ENCODE data around the gene CCND1.

The CCND1 gene

DNA sequence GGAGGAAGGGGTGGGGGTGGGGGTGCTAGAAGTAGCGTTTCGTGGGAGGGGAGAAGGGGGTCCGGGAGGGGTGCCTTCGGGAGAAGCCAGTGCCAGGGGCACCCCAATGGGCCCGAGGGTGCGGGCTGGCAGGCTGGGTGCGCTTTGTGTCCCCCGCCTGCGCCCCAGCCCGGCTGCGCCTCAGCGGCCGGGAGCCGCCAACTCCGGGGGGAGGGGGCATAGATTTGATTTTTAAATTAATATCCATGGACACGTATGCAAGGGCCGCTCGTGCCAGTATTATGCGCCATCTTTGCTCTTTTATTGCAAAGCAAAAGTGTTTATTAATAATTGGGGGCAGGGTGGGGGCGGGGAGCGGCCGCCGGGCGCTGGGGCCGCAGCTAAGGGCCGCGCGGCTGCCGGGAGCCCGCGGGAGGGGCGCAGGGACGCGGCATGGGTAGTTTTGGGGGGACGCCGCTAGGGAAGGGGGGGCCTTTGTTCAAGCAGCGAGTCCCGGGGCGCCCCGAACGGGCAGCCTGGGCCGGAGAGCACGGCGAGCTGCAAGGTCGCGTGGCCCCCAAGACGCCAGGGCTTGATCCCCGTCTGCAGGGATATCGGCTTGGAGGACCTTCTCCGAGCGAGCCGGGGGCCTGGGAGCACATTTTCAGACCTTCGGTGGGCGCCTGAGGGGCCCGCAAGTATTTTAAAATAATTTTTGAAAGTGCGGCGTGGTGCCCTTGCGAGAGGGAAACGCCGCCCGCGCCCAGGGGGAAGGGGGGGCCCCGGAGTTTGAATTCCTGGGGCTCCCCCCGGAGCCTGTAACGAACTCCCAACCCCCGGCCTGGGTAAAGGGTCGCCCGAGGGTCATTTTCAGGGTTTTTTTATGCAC lies 959 bp downstream of the CCND1 start:
- DNase-seq = peak; percentile 41

DNA sequence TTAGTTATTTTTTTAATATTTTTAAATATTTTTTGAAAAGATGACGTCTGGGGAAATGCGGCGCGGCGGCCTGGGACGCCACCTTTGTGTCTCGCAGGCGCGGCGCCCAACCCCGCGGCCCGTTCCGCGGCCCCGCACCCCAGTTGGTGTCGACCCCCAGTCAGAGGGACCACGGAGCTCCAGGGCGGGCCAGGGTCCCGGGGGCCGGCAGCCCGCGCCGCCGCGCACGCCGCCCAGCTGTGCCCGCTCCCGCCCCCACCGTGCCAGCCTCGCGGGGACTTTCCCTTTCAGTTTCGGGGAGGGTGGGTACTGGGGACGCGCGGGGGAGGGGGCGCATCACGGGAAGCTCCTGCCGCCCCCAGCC lies 1.6 kb downstream of the CCND1 start:
- DNase-seq = peak; percentile 18

DNA sequence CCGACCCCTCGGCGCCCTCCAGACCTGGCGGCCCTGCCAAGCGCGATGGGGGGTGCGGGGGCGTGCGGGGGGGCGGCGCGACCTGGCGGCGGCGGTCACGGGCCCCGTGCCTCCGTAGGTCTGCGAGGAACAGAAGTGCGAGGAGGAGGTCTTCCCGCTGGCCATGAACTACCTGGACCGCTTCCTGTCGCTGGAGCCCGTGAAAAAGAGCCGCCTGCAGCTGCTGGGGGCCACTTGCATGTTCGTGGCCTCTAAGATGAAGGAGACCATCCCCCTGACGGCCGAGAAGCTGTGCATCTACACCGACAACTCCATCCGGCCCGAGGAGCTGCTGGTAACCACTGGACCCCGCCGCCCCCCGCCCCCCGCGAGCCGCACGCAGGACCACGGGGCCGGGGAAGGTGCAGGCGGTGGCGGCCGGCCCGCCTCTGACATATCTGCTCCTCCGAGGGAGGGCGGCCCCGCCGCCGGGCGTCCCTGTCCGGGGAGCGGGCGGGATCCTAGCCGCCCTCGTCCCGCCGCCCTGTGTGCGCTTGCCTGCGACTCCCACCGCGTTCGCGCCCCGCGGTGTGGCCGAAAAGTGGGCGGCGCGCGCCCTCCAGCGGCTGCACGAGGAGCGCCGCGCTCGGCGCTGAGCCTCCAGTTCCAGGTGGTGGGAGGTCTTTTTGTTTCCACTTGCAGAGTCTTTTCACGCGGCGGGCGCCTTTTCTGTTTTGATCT lies 2.1 kb downstream of the CCND1 start:
- DNase-seq = peak; percentile 85

DNA sequence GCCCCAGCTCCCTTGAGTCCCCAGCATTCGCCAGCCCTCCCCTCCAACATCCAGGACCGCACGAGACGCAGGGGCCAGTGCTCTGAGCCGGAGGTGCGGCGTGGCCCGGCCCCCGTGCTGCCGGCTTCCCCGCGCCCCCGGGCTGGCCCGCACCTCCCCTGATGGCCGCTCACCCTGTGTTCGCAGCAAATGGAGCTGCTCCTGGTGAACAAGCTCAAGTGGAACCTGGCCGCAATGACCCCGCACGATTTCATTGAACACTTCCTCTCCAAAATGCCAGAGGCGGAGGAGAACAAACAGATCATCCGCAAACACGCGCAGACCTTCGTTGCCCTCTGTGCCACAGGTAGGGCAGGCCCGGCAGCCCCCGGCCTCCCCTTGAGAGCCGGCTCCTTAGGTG lies 2.7 kb downstream of the CCND1 start:
- DNase-seq = no peak

DNA sequence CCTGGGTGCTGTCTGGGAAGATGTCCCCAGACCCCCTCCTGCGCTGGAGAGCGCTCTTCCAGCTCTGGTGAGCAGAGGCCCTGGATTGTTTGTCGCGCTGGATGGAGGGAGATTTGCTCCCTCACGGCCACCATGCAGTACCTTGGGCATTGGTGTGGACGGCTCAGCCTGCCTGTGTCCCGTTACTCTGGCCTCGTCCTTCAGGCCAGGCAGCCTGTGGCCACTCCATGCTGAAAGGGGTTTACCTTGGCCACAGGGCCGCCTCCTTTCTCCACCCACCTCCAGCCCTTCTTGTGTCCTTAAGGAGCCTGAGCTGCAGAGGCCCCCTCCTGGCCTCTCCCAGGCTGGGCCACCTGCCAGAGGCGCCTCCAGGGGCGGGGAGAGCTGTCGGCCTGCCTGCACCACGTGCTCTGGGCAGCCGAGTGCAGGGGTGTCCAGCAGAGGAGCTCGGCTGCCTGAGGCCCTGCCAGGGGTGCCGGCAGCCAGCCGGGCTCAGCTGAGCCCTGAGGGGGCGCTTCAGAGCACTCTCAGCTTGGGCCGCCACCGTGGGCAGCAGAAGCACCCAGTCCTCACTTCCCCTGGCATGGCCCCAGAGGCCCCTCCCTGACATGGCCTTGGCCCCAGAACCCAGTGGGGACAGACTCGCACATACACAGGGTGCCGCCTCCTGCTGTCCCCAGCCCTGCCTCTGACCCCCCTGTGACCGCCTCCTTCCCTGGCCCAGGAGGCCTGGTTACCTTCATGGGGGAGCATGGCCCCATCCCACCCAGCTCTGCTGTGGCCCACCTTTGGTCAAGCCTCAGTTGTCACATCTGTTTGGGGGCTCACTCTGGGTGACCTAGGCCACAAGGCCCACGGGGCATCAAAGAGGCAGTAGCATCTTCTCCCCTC lies 3.4 kb downstream of the CCND1 start:
- peak; percentile 83 for DNase-seq

DNA sequence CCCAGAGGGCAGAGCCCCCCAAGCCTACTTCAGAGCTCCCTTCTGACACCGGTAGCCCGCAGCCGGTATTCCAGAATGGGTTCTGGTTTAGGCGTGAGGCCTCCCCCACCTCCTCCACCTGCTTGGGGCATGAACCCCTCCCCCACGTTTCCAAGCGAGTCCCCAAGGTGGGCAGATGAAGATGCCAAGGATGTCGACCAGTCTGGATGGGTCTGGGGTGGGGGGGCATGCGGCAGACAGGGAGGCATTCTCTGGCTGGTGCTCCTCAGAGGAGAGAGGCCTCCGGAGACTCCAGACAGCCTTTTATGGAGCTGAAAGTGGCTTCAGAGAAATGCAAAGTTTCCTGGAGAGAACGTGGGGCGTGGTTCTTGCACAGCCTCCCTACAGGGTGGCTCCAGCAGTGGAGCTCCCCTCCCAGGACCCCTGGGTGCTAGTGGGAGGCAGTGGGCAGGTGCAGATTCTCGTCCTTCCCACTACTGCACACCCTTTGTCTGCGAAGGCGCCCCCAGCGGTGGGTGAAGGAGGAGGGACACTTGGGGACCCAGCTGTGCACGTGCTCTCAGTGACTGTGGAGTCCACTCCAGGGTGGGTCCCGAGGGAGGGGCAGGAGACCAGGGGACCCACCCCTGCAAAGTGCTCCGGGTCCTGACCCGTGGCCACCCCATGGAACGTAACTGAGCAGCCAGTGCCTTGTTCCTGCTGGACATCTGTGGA lies 4.2 kb downstream of the CCND1 start:
- DNase-seq = no peak

DNA sequence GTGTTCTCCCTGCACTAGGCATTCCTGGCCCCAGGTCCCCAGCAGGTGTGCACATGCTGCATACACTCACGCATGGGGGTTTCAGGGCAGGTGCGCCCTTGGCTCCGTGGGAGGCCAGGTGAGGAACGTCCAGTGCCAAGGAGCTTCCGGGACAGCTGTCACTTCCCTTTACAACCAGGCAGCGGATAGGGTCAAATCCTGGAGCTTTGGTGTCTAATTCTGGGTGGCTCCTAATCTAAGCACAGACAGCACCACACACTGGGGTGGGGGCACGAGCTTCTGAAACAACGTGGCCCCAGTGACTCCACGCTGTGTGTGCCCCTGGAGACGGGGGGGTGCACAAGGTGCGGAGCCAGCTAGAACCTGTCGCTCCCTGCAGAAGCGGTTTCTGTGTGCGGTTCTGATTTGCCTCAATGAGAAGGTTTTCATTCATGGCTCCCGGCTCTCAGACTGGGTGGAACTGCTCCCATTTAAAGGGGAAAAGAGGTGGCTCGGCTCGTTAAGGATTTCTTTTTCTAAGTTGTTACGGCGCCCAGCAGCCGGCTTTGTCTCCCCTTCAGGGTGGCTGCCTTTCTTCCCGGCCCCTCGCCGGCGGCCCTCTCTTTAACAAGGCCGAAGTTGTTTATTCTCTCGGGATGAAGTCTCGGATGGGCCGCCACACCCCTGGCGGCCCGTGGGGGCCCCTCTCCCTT lies 5.0 kb downstream of the CCND1 start:
- DNase-seq = no peak

DNA sequence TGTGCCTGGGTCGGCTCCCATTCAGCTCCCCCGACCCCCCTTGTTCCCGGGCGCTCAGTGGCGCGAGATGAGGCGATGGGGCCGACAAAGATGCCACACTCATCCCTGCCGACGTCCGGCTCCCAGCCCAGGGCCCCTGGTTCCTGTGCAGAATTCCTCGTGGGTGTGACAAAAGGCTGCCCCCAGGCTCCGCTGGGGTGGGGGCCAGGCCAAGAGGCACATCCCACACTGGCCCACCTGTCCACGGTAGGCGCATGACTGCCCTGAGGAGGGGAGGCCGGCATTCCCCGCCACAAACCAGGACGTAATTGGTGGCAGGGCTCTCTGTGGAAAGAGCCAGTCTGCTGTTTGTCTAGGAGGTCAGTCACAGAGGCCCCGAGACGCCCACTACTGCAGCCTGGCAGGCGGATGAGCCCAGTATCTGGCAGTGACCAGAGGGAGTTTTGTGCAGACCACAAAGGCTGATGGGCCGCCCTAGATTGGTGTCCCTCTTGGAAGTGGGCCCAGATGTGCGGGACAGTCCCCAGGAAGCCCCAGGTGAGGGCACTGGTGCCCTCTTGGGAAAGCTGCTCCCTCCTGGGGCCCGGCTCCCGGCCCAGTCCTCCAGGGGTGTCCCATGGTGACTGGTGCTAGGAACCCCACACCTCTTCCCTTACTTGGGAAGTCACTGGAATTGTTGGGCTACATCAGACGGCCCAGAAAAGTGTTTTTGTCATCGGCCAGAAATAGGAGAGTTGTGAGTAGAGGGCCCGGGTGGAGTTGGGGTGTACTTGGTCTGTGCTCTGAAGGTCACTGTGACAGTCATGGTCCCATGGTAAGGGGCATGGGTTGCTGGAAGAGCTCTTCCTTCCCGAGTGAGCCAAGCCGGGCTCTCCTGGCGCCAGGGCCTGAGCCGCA lies 5.8 kb downstream of the CCND1 start:
- DNase-seq = no peak

DNA sequence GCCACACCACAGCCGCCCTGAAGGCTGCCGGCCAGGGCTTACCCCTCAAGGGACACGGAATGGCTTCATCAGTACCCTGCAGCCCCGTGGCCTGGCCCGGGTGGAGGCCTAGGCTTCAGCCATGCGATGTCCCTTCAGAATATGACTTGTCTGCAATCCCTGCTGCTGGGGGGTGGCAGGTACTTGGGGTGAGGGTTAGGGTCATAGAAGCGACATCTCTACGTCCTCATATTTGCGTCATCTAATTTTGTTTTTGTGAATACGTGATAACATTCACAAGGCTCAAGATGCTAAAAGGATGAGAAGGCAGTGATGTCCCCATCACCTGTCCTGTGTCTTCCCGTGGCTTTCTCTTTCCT lies 6.4 kb downstream of the CCND1 start:
- no peak for DNase-seq

DNA sequence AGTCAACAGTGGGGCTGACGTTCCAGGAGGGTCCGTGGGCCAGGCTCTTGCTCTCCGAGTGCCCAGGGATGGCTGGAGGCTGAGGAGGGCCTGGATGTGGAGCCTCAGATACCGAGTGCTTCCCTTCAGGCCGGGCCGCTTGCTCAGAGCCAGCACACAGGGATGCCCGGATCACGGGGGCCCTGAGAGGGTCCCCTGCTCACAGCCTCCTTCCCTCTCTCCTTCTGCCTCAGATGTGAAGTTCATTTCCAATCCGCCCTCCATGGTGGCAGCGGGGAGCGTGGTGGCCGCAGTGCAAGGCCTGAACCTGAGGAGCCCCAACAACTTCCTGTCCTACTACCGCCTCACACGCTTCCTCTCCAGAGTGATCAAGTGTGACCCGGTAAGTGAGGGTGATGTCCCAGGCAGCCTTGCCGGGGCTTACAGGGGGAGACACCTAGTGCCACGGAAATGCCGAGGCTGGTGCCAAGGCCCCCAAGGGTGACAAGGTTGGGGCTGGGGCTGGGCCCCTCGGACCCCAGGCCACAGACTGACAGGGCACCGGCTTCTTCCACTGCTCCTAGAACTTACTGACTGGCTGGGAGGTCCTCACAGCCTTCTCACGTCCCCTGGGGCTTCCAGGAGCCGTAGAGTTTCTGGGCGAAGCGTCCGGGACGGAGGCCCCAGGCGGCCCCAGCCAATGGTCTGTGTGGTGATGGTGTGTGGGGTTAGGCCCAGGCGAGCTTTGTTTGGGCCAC lies 7.0 kb downstream of the CCND1 start:
- DNase-seq = no peak

DNA sequence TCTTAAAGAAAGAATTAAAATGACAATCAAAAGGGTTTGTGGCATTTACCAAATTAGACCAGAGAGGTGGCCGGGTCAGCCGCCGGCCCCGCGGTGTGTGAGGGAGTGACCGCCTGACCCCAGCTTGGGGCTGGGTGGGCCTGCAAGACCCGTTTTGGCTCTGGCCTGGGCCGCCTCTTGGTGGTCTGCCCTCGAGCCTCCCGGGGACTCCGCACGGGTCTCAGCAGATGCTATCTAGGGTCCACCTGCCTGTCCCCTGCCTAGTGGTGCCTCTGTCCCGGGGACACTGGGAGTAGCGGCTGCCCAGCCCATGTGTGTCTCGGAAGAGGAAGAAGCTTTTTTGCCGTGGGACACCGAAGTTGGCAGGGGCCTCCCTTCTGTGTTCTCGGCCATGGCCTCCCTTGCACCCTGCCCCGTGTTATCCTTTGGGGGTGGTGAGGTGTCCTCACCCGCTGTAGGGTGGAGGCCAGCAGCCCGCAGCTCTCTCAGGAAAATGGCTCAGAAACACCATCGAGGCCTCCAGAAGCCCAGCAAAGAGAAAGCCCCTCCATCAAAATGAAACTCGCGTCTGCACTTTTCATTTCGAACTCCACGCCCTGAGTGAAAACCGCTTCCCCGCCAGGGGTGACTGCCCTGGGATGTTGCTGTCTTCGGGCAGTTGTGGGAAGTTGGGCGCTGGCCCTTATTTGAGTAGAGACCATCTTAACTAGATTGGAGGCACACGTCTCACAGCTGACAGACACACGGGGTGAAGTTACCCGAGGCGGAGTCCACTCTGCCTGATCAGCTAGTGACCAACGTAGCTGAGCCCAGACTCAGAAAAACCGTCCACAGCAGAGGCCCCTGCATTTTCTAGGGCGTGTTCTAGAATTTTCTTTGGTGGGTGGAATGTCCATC lies 8.0 kb downstream of the CCND1 start:
- no peak for DNase-seq

DNA sequence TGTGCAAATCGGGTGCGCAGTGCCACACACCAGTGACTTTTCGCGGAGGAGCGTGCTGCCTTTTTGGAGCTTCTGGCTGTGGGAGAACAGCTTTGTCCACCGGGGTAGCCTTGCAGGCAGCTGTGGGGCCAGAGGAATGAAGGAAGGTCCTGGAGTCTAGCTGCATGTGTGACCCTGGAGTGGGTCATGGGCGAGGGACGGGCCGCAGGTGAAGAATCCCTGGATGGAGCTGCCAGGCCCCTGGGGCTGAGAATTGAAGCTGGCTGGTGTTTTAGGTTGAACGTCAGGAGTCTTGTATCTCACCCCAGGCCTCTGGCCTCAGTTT lies 8.6 kb downstream of the CCND1 start:
- DNase-seq = no peak

DNA sequence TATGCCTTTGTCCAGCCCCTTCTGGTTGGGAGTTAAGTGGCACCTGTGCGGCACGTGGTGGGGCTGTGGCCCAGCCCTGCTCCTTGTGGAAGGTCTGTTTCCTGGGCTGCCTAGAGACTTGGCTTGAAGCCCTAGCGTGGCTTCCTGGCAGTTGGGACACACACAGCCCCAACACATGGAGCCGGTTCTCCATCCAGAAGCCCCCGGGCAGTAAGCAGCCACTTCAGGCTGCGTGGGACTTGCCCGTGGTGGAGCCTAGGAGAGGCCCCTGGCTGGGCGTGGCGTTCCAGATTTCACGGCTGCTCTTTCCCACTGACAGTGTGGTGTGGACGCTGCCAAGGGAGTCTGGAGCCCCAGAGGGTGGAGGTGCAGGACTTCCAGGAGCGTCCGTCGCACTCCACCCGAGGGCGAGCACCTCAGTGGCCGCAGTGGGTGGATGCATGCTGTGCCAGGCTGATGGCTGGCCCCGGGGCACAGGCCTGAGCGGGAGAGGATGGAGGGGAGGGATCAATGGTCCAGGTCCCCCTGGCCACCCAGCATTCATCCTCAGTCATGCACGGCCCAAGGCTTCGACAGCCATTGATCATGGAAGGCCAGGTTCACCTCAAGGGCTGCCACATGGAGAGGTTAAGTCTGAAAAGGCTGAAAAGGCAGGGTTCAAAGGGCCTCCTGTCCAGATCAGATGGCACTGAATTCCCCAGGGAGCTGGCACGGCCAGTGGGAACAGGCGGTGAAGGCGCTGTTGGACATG lies 9.3 kb downstream of the CCND1 start:
- DNase-seq = no peak

DNA sequence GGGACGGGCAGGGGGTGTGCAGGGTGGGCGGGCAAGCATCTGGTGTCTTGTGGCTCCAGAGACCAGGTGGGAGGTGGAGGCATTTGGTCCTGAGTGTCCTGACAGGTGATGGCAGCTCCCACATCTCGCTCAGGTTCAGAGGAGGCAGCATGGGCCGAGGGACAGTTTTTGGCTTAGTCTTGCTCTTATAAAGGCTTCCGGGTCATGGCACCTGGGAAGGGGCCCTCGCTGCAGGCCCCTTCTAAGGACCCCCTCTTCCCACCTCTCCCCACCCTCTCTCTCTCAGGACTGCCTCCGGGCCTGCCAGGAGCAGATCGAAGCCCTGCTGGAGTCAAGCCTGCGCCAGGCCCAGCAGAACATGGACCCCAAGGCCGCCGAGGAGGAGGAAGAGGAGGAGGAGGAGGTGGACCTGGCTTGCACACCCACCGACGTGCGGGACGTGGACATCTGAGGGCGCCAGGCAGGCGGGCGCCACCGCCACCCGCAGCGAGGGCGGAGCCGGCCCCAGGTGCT lies 9.9 kb downstream of the CCND1 start:
- no peak for DNase-seq

DNA sequence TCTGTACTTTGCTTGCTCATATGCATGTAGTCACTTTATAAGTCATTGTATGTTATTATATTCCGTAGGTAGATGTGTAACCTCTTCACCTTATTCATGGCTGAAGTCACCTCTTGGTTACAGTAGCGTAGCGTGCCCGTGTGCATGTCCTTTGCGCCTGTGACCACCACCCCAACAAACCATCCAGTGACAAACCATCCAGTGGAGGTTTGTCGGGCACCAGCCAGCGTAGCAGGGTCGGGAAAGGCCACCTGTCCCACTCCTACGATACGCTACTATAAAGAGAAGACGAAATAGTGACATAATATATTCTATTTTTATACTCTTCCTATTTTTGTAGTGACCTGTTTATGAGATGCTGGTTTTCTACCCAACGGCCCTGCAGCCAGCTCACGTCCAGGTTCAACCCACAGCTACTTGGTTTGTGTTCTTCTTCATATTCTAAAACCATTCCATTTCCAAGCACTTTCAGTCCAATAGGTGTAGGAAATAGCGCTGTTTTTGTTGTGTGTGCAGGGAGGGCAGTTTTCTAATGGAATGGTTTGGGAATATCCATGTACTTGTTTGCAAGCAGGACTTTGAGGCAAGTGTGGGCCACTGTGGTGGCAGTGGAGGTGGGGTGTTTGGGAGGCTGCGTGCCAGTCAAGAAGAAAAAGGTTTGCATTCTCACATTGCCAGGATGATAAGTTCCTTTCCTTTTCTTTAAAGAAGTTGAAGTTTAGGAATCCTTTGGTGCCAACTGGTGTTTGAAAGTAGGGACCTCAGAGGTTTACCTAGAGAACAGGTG lies 11.1 kb downstream of the CCND1 start:
- no peak for DNase-seq

DNA sequence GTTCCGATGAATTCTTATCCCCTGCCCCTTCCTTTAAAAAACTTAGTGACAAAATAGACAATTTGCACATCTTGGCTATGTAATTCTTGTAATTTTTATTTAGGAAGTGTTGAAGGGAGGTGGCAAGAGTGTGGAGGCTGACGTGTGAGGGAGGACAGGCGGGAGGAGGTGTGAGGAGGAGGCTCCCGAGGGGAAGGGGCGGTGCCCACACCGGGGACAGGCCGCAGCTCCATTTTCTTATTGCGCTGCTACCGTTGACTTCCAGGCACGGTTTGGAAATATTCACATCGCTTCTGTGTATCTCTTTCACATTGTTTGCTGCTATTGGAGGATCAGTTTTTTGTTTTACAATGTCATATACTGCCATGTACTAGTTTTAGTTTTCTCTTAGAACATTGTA lies 12.0 kb downstream of the CCND1 start:
- no peak for DNase-seq

DNA sequence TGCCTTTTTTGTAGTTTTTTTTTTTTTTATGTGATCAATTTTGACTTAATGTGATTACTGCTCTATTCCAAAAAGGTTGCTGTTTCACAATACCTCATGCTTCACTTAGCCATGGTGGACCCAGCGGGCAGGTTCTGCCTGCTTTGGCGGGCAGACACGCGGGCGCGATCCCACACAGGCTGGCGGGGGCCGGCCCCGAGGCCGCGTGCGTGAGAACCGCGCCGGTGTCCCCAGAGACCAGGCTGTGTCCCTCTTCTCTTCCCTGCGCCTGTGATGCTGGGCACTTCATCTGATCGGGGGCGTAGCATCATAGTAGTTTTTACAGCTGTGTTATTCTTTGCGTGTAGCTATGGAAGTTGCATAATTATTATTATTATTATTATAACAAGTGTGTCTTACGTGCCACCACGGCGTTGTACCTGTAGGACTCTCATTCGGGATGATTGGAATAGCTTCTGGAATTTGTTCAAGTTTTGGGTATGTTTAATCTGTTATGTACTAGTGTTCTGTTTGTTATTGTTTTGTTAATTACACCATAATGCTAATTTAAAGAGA lies 12.5 kb downstream of the CCND1 start:
- DNase-seq = no peak

Measured in fibroblast of skin of scalp (primary cell).